HG03432 (cell line): ENCODE results near the gene PPIP5K2.
A peak's percentile ranks its signal among the peaks of the same experiment; 100 is the strongest.
"Not testable (repeated sequence)": the region's sequence is repeated elsewhere in the genome, so short reads cannot be mapped to it uniquely, and the experiment has no call there.

ENCODE experiments used
- ATAC-seq: cut with Tn5 transposase; IDR thresholded peaks from one replicate; pipeline ENCODE4 v1.9.1; 2021; ENCODE audit warnings: mild to moderate bottlenecking, moderate library complexity; ENCODE audit not compliant: unreplicated experiment

Gene PPIP5K2

GRCh38 chr5:103205991-103206700 lies 86.0 kb downstream of the PPIP5K2 start:
- ATAC-seq = no peak

DNA sequence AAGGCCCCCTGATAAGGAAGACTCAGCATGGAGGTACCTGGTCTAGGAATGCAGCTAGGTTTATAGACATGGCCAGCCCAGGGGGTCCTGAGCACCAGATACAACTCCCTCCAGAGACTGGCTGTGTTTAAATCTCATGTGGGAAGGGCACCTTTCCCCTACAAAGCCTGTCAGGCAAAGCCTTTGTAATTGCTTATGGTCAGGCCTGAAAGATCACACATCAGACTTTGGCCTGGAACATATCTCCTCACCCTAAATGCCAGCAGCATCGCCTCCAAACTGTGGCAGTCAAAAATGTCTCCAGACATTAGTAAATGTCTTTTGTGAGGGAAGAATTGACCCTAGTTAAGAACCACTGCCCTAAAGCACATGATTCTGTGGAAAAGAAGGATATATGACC lies 86.9 kb downstream of the PPIP5K2 start:
- ATAC-seq = no peak

DNA sequence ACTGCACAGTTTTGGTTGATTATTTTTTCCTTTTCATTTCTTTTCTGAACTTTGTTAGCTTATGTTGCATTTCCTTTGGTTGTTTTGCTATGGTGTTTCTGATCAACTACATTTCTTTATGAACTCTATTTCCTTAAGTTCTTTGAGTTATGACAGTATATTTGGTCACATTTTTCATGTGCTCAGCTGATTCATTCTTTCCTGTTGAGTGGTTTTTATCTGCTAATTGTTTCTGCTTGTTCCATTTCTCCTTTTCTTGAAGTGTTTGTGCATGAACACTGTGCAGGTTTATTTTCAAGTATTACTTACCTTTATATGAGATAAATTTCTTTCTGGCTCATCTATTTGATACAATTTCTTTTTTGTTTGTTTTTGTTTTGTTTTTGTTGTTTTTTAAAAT lies 87.6 kb downstream of the PPIP5K2 start:
- ATAC-seq = no peak

DNA sequence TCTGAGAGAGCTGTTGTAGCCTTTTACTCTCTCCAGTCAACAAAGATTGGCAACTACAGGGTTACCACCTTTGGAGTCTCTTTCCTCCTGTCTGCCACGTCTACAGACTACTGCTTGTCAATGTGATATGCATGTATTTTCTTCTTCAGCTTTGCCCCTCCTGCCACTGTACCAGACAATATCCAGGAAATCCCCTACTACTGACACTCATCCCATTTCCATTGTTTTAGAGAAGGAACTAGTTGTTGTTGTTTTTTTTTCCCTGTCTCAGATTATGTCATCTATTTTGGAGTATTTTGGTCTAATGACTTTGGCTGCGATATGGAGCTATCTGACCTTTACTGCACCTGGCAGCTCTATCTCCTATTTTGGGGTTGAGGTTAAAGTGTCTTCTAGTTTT lies 88.4 kb downstream of the PPIP5K2 start:
- ATAC-seq = no peak

DNA sequence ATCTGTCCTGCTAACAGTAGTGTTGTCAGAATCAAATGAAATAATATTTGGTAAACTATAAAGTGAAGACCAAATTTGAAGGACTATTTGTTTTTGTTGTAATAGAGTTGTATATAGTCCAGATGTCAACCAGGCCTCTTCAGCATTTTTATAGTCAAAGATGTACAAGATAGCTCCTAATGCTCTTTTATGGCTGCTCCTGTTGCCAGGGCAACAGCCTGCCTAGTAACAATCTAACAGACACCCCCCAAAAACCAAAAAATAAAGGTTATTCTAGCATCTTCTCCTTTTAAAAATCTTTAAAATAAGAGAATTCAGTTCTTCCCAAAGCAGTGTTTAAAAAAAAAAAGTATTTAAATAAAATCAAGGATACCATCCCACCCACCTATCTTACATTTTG lies 89.0 kb downstream of the PPIP5K2 start:
- no peak for ATAC-seq

GRCh38 chr5:103210952-103211351 lies 90.9 kb downstream of the PPIP5K2 start:
- ATAC-seq = no peak

- ATAC-seq = peak; percentile 85
Observed at GRCh38 chr5:103211576-103212561, 91.8 kb downstream of the PPIP5K2 start.

DNA sequence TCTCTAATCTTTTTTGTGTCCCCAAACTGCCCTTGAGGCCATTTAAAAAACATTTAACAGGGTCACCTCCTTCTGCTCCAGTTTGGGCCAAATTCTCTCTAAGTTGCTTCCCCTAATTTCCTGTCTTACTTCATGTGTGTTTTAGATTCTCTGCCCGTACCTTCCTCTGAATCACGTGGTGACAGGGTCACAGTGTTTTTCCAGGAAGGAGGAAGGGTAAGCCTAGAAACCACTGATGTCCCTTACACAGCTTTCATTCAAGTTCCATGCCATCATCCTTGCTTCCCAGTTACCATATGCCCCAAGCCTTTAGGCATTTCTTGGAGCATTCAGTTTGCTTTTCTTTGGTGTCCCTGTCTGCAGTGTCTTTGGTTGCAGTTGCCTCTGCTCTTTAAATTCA lies 96.0 kb downstream of the PPIP5K2 start:
- no peak for ATAC-seq

DNA sequence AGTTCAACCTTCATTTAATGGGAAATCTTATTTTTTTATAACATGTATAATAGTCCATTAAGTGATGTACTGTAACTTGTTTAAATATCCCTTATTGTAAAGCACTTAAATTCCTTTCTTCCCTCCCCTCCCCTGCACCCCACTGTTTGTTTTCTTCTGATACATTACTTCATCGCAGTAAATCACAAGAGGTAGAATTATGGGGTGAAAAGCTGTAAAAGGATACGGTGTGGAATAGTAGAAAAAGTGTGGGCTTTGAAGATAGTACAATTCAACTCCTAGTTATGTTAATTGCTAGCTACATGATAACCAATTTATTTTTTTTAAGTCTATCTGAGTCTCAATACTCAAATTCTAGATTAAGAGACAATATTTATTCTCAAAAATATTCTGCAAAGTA lies 96.6 kb downstream of the PPIP5K2 start:
- no peak for ATAC-seq

DNA sequence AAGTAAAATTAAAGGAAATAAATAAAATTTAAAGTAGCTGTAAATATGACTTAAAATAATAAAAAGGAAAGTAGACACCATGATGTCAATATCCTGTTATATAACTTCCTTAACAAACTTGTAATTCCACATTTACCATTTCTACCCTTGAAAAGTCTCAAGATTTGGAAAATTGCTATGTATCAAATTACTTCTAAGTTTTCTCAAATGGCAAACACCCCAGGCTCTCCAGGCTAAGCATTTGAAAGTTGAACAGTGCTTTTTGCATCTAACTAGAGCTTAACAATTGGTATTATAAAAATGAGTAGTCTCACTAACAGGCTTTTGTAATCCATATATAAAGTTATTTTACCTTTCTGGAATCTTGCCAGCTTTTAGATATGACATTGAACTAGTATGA lies 97.0 kb downstream of the PPIP5K2 start:
- ATAC-seq = no peak

DNA sequence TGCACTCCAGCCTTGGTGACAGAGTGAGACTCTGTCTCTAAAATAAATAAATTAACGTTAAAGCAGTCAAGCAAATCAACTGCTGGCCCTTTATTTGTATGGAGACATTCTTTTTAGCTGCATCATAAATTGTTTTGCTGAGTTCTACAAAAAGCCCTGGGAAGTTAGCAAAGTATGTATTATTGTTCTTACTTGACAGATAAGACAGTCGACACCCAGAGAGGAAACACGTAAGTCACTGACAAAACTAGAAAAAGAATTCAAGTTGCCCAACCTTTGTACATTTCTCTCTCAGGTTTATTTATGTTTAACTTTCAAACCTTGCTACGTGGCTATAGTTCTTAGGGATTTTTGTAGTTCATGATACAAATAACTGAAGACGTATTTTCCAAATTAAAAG lies 98.1 kb downstream of the PPIP5K2 start:
- no peak for ATAC-seq

- ATAC-seq = not testable (repeated sequence)
Observed at GRCh38 chr5:103219074-103219473, 99.0 kb downstream of the PPIP5K2 start.

- no peak for ATAC-seq
Observed at GRCh38 chr5:103223031-103223955, 103.2 kb downstream of the PPIP5K2 start.

DNA sequence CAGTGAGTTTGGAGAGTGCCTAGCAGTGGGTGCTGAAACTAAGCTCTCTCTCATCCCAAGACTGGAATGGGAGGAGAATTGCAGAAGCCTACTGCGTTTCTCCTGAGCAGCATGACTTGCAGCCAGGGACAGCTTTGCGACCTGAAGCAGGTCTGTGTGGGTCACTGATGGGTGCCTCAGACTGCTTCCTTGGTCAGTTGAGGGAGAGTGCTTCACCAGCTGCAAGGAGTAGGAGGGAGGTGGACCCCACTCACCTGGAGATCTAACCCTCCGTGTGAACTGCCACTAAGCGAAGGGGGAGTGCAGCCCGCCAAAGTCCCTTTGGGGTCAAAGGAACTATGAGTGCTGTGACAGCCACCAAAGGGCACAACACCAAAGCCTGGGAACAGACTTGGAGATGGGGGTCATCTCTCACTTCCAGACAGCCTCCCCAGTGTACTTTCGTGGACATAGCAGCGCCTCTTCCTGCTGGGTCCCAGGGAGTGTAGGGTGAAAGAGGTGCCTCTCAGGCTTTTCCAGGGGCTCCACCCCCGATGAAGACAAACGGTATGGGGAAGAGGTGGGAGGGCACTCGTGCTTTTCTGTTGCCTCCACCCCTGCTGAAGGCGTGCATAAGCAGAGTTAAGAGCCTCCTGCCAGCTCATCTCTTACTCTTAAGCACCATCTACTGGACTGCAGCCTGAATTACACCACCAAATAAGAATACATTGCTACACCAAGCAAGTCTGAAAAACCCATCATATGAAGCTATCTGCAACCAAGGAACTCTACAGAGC lies 104.2 kb downstream of the PPIP5K2 start:
- ATAC-seq = peak; percentile 95

- no peak for ATAC-seq
Observed at GRCh38 chr5:103224894-103225246, 104.8 kb downstream of the PPIP5K2 start.

GRCh38 chr5:103228061-103228460 lies 108.0 kb downstream of the PPIP5K2 start:
- ATAC-seq = no peak

GRCh38 chr5:103228588-103228987 lies 108.5 kb downstream of the PPIP5K2 start:
- no peak for ATAC-seq

- peak; percentile 82 for ATAC-seq
Observed at GRCh38 chr5:103232393-103232999, 112.4 kb downstream of the PPIP5K2 start.

DNA sequence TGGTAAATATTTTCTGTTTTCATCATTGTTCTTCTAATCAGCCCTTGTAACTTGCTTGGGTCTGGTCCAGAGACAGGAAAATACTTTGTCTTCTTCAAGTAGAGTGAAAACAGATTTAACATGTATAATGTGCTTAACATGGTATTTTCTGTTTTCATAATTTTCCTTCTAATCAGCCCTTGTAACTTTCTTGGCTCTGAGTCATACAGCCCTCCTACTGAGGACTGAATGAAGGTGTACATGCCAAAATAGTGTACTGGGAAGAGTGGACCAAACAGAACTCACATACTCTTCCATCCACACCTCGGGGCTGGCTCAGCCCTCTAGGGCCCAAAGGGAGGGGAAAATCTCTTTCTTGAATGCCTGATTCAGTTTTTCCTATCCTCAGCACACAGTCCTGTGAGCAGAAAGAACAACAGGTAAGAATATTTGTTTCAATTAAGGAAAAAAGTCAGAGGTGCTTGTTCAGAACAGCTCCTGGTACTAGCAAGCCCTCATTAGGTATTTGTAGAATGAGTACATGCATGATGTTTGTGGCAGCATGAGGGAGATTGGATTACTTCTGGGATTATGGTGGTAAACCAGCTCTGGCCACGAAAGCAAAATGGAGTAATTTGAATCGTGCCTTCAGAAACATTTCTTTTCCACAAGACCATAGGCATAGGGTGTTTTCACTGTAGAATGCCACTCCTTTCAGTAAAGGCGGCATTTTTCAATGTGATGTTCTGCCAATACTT lies 114.3 kb downstream of the PPIP5K2 start:
- no peak for ATAC-seq
